ENCODE data around the gene CIAO2B. TPM values are rescaled to one million over a fixed set of nuclear protein-coding genes. Genes with fewer than 3 reads are reported as not detected.

CIAO2B gene
- polyA plus RNA-seq, 1 experiment: 171 TPM

DNA sequence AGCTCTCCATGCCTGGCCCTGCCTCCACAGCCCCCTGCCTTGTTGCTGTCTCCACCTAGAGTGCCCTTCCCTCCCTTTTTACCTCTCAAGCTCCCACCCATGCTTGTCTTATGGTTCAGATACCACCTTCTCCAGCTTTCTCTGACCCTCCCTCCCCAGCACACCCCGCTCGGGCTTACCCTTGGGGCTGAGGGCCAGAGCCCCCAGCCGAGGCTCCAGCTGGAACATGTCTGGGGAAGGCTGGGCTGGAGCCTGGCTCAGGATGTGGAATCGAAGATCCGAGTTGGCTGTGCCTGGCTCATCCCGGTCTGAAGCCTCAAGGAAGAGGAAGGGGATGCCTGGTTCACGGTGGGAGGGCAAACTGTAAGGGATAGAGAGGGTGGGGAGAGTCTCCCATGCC lies 19.2 kb downstream of the CIAO2B start:
- Histone ChIP-seq H3K27me3 (ENCODE audit: control insufficient read depth, insufficient read depth, low read length) (peaks cover 13% of the 10 kb centered on the region), H3K4me3 (ENCODE audit: low read depth, low read length) (no peak overlapping the region), H3K36me3 (ENCODE audit: control insufficient read depth, insufficient read depth, low read length) (no peaks in the 10 kb centered on the region)
- DNase-seq (ENCODE audit: low read depth): no peak
- CTCF ChIA-PET: no interaction called here
- no peak for TF ChIP-seq CTCF (IDR thresholded peaks at IDR 0.05; ENCODE audit: insufficient read depth, low read depth, low read length)
- POLR2A ChIA-PET: no interaction called here

DNA sequence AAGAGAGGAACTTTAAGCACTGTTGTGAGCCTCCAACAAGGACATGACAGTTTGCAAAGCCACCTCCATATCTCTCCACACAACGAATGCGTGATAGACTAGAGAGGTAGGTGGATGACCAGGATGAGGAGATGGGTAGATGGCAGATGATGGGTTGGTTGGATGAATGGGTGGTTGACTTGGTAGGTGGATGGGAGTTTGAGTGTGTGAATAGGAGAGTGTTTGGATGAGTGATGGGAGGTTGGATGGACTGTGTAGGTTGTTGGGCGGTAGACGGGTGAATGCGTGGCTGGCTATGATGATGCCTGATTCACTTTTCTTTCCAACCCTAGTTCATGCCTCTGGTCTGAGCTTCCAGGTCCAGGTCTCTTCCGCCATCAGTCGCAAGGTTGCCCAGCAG lies 19.7 kb downstream of the CIAO2B start:
- CTCF ChIA-PET: no interaction called here

DNA sequence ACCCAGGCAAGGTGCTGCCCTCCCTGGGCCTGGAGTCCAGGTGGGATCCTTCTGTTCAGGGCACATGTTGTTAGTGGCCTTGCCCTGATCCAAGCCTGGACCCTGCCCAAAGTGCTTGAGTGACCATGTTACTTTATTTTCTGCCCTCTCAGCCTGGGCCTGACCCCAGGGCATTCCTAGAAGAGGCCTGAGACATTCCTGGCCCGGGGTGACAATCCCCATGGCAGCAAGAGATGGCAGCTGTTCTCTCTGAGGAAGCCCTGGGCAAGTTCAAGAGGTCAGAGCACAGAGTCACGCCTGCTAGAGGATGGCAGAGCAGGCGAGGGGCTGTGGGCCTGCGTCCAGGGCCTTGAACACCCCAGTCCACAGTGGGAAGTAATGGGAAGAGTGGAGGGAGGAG lies 20.5 kb downstream of the CIAO2B start:
- POLR2A ChIA-PET: no interaction called here
- Histone ChIP-seq H3K4me3 (ENCODE audit: low read depth, low read length) (no peak overlapping the region), H3K36me3 (ENCODE audit: control insufficient read depth, insufficient read depth, low read length) (no peaks in the 10 kb centered on the region), H3K27me3 (ENCODE audit: control insufficient read depth, insufficient read depth, low read length) (peaks cover 4% of the 10 kb centered on the region; the same call in 1 of the 2 replicates)
- CTCF ChIA-PET: interaction anchor here (0.9 kb wide), 1 partner anchor 9 kb away, joined by 4 read pairs; no protein-coding TSS in a partner anchor
- TF ChIP-seq CTCF (IDR thresholded peaks at IDR 0.05; ENCODE audit: insufficient read depth, low read depth, low read length): no peak
- DNase-seq (ENCODE audit: low read depth): no peak

More for the DNA sequence above, 19.7 kb downstream of the CIAO2B start:
- Histone ChIP-seq H3K4me3 (ENCODE audit: low read depth, low read length) (no peak overlapping the region), H3K36me3 (ENCODE audit: control insufficient read depth, insufficient read depth, low read length) (no peaks in the 10 kb centered on the region), H3K27me3 (ENCODE audit: control insufficient read depth, insufficient read depth, low read length) (peaks cover 9% of the 10 kb centered on the region)
- TF ChIP-seq CTCF (IDR thresholded peaks at IDR 0.05; ENCODE audit: insufficient read depth, low read depth, low read length): no peak
- DNase-seq (ENCODE audit: low read depth): no peak
- POLR2A ChIA-PET: no interaction called here

DNA sequence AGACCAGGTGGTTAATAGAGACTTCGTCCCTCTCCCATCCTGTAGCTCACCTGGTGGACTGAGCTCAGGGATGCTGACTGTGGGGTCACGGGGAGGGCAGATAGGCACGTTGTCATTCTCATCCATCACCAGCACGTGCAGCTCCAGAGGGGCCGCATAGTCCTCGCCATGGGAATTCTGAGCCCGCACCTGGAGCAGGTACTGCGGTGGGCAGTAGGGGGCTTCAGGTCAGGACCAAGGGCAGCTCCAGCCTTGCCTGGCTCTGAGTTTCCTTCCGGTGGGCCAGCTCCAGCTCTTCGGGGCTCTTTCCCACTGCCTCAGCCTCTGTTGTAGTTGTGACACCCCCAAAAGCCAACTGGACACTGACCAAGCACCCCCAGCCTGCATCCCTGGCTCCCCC lies 21.1 kb downstream of the CIAO2B start:
- Histone ChIP-seq H3K36me3 (ENCODE audit: control insufficient read depth, insufficient read depth, low read length) (no peaks in the 10 kb centered on the region), H3K4me3 (ENCODE audit: low read depth, low read length) (no peak overlapping the region), H3K27me3 (ENCODE audit: control insufficient read depth, insufficient read depth, low read length) (peaks cover 4% of the 10 kb centered on the region; the same call in 1 of the 2 replicates)
- POLR2A ChIA-PET: no interaction called here
- CTCF ChIA-PET: interaction anchor here (0.7 to 0.9 kb wide), 3 partner anchors 10 to 29 kb away, joined by 3 to 5 read pairs (median 4); no protein-coding TSS in a partner anchor
- no peak for TF ChIP-seq CTCF (IDR thresholded peaks at IDR 0.05; ENCODE audit: insufficient read depth, low read depth, low read length)
- no peak for DNase-seq (ENCODE audit: low read depth)

DNA sequence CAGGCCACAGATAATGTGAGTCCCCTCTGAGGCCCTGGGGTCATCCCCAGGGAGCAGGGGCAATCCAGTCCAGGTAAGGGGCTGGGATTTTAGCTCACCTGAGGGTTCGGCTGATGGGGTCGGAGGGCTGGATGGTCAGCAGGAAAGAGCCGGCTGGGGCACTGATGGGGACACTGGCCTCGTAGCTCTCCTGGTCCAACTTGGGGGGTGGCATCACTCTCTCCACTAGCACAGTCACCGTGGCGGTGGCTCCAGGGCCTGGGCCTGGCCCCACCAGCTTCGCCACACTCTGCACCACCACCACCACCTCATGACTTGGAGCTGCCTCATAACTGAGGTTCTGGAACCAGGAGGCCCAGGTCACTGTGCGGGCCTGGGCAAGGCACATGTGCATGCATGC lies 22.4 kb downstream of the CIAO2B start:
- no peaks in the 10 kb centered on the region for H3K36me3 ChIP-seq (ENCODE audit: control insufficient read depth, insufficient read depth, low read length)
- TF ChIP-seq CTCF (IDR thresholded peaks at IDR 0.05; ENCODE audit: insufficient read depth, low read depth, low read length): no peak
- H3K4me3 ChIP-seq (ENCODE audit: low read depth, low read length): no peak overlapping the region
- H3K27me3 ChIP-seq (ENCODE audit: control insufficient read depth, insufficient read depth, low read length): peaks cover 4% of the 10 kb centered on the region
- POLR2A ChIA-PET: no interaction called here
- no peak for DNase-seq (ENCODE audit: low read depth)
- CTCF ChIA-PET: interaction anchor here (3.7 to 4.2 kb wide), 2 partner anchors 8 to 16 kb away, joined by 14 to 30 read pairs; partner anchors contain the start of gene CDH16
